Body of pancreas (tissue), 4 donors: ENCODE results near the gene HDDC3.

ENCODE experiments used
- CTCF ChIP-seq, 7 experiments: fragments of 450-650 bp in 4 of 7; fragments of 200-600 bp in 3 of 7; sonication (generic) in 3 of 7; IDR thresholded peaks; one replicate each; pipeline ENCODE4 v1.5.1; 2016 to 2019; ENCODE audit warnings: antibody characterized with exemption in 7 of 7
- POLR2A ChIP-seq, 3 donors: fragments of 450-650 bp; IDR thresholded peaks; one replicate each; pipeline ENCODE4 v1.6.1; 2016; ENCODE audit warnings: antibody characterized with exemption in 3 of 3, mild to moderate bottlenecking in 2 of 3

DNA sequence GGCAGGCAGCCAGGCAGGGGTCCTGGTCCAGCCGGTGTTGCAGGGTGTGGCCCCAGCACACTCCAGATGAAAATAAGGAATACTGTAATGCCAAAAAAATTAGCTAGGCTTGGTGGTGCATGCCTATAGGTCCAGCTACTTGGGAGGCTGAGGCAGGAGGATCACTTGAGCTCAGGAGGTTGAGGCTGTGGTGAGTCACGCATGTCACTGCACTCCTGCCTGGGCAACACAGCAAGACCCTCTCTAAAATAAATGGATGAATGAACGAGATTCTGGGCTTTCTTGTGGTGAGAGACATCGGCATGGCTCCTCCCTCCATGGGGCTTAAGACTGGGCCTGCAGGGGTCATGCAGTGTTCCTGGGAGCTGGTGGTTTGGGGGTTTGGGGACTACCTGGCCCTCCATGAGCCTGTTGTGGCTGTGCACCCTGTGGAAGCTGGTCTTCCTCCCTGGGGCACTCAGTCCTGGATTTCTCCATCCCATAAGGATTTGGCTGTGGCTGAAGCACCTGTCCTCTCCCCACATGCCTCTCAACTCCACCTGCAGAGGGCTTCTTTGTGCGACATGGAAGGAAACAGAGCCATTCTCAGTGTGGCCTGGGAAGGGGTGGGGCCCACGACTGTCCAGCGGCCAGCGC lies 14.7 kb upstream of the HDDC3 start:
- TF ChIP-seq CTCF (IDR thresholded peaks at IDR 0.05) (no peak), POLR2A (IDR thresholded peaks at IDR 0.05) (no peak)
